ENCODE results near the gene PTPRK. TPM values are rescaled to one million over a fixed set of nuclear protein-coding genes. Genes with fewer than 3 reads are reported as not detected.

PTPRK gene
- total RNA-seq, 4 donors from 2014 or later, result 20.0 to 64.2 (median 36.6) TPM

DNA sequence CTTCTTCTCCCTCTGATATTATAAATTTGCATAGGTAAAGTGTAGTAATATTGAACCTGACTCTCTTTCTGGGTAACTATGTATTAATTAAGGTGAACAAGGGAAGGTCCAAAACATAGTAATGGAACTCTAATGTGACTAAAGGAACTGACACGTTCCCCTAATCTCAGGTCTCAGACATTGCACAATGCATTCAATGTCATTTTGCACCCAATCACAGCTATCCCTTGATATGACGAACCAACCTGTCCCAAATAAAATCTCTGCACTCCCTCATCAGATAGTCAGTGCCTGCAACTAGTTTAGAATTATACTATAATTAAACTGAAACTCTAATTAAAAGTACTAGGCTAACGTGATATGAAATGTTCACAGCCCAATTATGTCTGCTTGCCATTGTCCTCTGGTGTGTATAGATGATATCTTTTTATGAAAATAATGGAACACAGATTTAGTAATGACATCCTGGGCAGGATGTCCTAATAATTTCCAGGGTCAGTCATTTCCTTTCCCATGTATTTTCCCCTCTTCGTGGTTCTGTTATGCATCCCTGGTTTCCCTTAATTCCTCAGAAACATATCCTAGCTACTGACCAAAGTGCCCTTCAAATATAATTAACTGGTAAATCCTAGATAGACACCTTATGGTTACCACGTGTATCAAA, 36.8 kb downstream of the PTPRK start:
- Histone ChIP-seq H3K4me1 (no peaks in the 10 kb centered on the region), H3K36me3 (no peaks in the 10 kb centered on the region), H3K4me3 (no peak overlapping the region), H3K9me3 (no peaks in the 10 kb centered on the region), H3K27me3 (no peaks in the 10 kb centered on the region), H3K27ac (no peak overlapping the region)
- no peak for DNase-seq
- TF ChIP-seq POLR2A (IDR thresholded peaks at IDR 0.05), result no peak
- TF ChIP-seq, protein P1, sequence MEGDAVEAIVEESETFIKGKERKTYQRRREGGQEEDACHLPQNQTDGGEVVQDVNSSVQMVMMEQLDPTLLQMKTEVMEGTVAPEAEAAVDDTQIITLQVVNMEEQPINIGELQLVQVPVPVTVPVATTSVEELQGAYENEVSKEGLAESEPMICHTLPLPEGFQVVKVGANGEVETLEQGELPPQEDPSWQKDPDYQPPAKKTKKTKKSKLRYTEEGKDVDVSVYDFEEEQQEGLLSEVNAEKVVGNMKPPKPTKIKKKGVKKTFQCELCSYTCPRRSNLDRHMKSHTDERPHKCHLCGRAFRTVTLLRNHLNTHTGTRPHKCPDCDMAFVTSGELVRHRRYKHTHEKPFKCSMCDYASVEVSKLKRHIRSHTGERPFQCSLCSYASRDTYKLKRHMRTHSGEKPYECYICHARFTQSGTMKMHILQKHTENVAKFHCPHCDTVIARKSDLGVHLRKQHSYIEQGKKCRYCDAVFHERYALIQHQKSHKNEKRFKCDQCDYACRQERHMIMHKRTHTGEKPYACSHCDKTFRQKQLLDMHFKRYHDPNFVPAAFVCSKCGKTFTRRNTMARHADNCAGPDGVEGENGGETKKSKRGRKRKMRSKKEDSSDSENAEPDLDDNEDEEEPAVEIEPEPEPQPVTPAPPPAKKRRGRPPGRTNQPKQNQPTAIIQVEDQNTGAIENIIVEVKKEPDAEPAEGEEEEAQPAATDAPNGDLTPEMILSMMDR (IDR thresholded peaks at IDR 0.05), result no peak
- intact Hi-C loops (cut with DNase I; ENCODE audit: low total_unique reads), result no loop called here

DNA sequence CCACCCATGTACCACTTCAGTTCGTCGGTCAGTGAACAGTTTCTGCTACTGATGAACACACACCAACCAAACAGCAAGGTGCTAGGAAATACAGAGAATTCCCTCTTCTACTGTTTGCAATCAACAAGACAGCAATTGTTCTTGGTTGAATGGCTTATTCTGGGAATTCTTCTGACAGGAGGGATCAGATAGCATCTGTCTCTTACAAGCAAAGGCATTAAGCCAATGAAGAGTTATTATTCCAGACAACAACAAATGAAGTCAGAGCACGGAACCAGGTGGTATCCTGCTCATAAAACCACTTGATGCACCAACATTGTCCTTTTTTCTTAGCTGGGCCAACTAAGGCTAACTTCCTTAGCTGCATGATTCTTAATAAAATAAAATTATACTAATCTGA, 37.8 kb downstream of the PTPRK start:
- Histone ChIP-seq H3K9me3 (no peaks in the 10 kb centered on the region), H3K4me1 (no peaks in the 10 kb centered on the region), H3K27me3 (no peaks in the 10 kb centered on the region), H3K36me3 (no peaks in the 10 kb centered on the region), H3K27ac (no peak overlapping the region), H3K4me3 (no peak overlapping the region)
- TF ChIP-seq, protein P1 (IDR thresholded peaks at IDR 0.05), result no peak
- no peak for TF ChIP-seq POLR2A (IDR thresholded peaks at IDR 0.05)
- no peak for DNase-seq
- intact Hi-C loops (cut with DNase I; ENCODE audit: low total_unique reads), result no loop called here

DNA sequence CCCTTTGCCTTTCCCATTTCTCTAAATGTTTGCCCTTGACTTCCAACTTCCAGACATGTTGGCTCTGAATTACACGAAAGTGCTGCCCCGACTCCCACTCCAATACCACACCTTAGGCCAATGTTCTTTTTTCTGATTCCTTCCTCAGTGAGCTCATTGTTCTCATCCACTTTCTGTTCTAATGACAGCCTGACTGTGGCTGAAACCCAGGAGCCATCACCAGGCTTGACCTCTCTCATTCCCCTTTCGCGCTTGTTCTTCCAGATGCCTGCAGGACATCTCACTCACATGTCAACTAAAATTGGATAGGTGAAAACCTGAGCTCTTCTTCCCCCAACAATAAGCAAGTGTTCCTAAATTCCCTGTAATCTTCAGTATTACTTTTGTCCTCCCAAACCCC, 40.4 kb downstream of the PTPRK start:
- Histone ChIP-seq H3K36me3 (no peaks in the 10 kb centered on the region), H3K9me3 (no peaks in the 10 kb centered on the region), H3K4me1 (no peaks in the 10 kb centered on the region), H3K4me3 (no peak overlapping the region), H3K27me3 (no peaks in the 10 kb centered on the region), H3K27ac (no peak overlapping the region)
- intact Hi-C loops (cut with DNase I; ENCODE audit: low total_unique reads), result no loop called here
- DNase-seq, result no peak
- TF ChIP-seq POLR2A (IDR thresholded peaks at IDR 0.05), result no peak
- TF ChIP-seq, protein P1 (IDR thresholded peaks at IDR 0.05), result no peak

DNA sequence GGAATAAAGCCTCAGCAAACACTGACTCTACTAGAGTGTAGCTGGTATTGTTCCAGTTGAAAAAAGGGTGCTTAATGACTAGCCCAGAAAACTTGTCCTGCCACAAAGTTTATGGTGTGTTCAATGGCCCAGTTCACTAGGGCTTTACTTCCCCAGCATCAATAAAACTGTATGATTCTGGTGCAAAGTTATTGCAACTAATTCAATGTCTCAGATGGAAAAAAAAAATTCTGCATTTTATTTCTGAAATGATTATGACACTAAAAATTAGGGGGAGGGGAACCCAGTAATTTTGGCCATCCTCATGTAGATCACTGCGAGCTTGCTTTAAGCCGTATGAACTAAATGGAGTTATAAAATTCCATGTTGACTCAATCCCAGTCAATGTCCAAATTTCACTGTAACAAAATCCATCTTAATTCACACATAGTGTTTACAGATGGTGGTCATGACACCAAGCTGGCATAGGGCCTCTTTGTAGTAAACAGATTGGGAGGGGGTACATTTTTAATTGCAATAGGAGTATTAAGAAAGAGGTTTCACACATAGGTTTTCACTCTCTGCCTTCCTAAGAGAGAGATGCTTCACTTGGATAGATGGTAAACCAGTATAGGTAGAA, 41.2 kb downstream of the PTPRK start:
- TF ChIP-seq, protein P1 (IDR thresholded peaks at IDR 0.05), result no peak
- TF ChIP-seq POLR2A (IDR thresholded peaks at IDR 0.05), result no peak
- H3K27ac ChIP-seq, result peak overlapping the region in 1 of 2 donors; percentile 32
- no peaks in the 10 kb centered on the region for H3K36me3 ChIP-seq
- H3K4me3 ChIP-seq, result peak overlapping the region in 1 of 2 donors; percentile 20
- intact Hi-C loops (cut with DNase I; ENCODE audit: low total_unique reads), result no loop called here
- no peaks in the 10 kb centered on the region for H3K27me3 ChIP-seq
- no peaks in the 10 kb centered on the region for H3K9me3 ChIP-seq
- no peak for DNase-seq
- H3K4me1 ChIP-seq, result no peaks in the 10 kb centered on the region

DNA sequence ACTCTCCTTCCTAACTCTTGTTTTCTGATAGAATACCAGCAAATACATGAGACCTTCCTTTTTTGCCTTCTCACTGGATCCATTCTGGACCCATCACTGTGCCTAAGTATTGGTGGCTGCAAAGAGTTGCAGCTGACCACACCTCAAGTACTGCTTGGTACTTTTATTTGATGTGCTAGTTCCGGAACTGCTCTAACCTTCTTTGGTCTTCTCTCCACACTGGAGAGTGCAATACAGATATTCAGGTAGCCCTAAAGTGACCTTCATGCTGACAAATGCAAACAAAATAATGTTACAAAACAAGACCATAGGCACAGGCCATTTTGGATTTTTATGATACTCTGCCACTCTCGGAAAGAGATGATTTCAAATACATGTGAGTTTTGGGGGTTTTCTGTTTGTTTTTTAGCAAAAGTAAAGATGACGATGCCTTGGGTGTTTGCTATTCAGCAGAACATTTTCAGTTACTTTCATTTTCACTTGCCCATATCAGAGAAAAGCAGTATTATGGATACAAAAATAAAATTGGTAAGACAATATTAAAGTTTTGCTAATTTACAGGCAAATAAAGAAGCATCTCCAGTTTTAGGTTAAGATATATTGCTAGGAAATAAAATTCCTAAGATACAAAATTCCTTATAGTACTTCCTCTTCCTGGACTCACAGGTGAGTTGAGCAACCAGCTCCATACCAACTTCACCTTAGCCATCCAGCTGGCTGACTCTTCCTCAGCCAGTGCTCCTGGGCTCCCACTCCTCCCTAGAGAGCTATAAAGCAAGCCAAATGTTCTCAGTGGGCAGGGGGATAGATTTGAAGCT, 42.0 kb downstream of the PTPRK start:
- no peaks in the 10 kb centered on the region for H3K4me1 ChIP-seq
- TF ChIP-seq POLR2A (IDR thresholded peaks at IDR 0.05), result no peak
- TF ChIP-seq, protein P1 (IDR thresholded peaks at IDR 0.05), result no peak
- no peaks in the 10 kb centered on the region for H3K27me3 ChIP-seq
- H3K36me3 ChIP-seq, result no peaks in the 10 kb centered on the region
- peak overlapping the region in 1 of 2 donors; percentile 20 for H3K4me3 ChIP-seq
- H3K27ac ChIP-seq, result peak overlapping the region in 1 of 2 donors; percentile 32
- intact Hi-C loops (cut with DNase I; ENCODE audit: low total_unique reads), result no loop called here
- DNase-seq, result no peak
- H3K9me3 ChIP-seq, result no peaks in the 10 kb centered on the region
